Measurements from ENCODE around the gene MRPL22.

GRCh38 chr5:154943527-154943926, 2.7 kb downstream of the MRPL22 start:
- TF ChIP-seq POLR2A (IDR thresholded peaks at IDR 0.05; ENCODE audit: low read depth, low read length) (no peak), TAF1 (IDR thresholded peaks at IDR 0.05; ENCODE audit: low read depth, low read length) (no peak), POLR2AphosphoS5 (IDR thresholded peaks at IDR 0.05; ENCODE audit: low read depth, low read length) (no peak), SPI1 (IDR thresholded peaks at IDR 0.05; ENCODE audit: low read depth, low read length) (no peak), PAX5 (IDR thresholded peaks at IDR 0.05; ENCODE audit: insufficient read depth, low read length, severe bottlenecking) (no peak)

All from GM12891 (cell line).